Retina (tissue), 1 donor: ENCODE results near the gene CDC34.

Experiments used
- DNase-seq: peaks from one replicate; pipeline ENCODE4 v3.0.0-alpha.2; 2016

Gene CDC34

DNA sequence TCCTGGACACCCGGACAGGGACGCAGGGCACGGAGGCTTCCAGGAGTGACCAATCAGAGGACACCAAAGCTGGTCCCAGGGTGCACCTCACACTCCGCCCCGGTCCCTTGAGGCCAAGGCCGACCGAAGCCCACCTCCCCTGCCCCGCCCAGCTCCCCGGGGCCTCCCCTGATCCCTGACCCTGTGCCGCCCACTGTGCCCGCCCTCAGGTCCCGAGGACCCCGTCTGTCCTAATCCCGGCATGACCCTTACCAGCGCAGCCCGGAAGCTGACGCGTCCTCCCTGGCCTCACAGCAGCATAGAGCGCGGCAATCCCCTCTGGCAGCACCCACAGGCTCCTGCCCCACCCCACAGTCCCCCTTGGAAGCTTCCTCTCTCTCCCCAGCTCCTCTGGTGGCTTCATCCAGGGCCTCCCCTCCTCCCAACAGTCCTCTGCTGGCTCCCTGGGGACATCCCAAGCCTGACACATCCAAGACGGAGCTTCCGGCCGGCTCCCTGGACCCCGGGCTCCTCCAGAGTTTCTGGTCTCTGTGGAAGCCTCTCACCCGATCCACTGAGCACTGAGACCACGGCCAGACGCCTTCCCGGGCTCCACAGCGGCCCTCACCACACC lies 7.4 kb upstream of the CDC34 start:
- no peak for DNase-seq

GRCh38 chr19:525029-525428 lies 6.5 kb upstream of the CDC34 start:
- DNase-seq = no peak

DNA sequence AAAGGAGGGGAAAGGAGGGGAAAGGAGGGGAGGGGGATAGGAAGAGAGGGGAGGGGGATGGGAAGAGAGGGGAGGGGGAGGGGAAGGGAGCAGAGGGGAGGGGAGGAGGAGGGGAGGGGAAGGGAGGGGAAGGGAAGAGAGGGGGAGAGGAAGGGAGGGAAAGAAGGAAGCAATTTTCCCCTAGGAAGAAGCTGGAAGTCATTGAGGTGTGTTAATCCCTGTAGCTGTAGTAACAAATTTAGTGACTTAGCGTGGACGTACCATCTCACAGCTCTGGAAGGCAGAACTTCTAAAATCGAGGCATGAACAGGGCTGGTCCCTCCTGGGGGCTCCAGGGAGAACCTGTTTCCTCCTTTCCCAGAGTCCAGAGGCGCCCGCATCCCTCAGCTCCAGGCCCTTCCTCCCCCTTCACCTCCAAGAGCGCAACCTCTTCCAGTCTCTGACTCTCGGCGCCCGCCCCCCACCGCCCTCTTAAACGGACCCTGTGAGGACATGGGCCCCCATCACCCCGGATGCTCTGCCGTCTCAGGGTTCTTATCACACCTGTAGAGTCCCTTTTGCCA lies 5.6 kb upstream of the CDC34 start:
- DNase-seq = no peak

GRCh38 chr19:530134-531008 lies 1.2 kb upstream of the CDC34 start:
- DNase-seq = no peak

- peak; percentile 91 for DNase-seq
Measured at GRCh38 chr19:531009-531752, 379 bp upstream of the CDC34 start.

GRCh38 chr19:532561-533363 lies 1.2 kb downstream of the CDC34 start:
- peak; percentile 88 for DNase-seq

DNA sequence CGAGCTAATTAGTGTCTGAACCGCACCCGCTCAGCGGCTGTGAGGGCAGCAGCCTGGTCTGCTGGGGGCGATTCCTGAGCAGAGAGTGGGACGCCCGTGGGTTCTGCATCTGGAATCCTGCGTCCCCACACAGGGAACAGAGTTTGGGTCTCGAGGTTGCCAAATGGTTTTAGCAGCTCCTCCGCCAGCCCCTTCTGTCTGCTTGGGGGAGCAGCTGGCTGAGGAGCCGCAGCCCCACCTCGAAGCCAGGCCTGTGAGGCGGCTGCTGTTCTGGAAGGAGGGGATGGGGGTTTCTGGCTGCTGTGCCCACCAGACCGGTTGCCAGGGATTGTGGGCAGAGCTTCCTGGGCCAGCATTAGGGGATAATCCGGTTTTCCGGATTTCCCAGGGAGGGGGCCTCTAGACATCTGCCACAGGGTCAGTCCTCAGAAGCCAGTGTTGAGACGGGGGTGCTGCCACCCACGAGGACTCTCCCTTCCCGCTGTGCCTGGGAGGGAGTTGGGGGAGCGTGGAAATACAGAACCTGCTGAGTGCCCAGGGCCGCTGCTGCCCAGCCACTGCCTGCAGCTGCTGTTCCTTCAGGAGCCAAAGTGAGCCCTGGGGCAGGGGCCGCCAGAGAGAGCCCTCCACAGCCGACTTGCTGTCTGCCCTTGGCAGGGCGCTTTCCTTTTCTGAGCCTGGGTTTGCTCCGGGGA lies 2.0 kb downstream of the CDC34 start:
- DNase-seq = no peak

DNA sequence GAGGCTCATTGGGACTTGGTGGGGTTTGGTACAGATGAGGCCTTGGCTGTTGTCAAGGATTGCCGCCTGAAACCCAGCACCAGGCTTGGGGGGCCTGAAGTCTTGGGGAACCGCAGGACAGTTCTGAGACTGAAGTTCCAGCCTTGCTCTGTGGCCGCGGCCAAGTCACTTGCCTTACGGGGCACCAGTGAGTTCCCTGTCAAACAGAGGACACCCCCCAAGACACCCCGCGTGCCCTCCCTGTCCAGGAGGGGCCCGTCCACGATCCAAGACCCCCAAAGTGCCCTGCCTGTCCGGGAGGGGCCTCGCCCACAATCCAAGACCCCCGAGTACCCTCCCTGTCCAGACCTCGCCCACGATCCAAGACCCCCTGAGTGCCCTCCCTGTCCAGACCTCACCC lies 2.5 kb downstream of the CDC34 start:
- DNase-seq = no peak

- DNase-seq = no peak
Measured at GRCh38 chr19:535017-535835, 3.7 kb downstream of the CDC34 start.

- DNase-seq = no peak
Measured at GRCh38 chr19:536031-536880, 4.7 kb downstream of the CDC34 start.

GRCh38 chr19:536881-537404 lies 5.4 kb downstream of the CDC34 start:
- no peak for DNase-seq

DNA sequence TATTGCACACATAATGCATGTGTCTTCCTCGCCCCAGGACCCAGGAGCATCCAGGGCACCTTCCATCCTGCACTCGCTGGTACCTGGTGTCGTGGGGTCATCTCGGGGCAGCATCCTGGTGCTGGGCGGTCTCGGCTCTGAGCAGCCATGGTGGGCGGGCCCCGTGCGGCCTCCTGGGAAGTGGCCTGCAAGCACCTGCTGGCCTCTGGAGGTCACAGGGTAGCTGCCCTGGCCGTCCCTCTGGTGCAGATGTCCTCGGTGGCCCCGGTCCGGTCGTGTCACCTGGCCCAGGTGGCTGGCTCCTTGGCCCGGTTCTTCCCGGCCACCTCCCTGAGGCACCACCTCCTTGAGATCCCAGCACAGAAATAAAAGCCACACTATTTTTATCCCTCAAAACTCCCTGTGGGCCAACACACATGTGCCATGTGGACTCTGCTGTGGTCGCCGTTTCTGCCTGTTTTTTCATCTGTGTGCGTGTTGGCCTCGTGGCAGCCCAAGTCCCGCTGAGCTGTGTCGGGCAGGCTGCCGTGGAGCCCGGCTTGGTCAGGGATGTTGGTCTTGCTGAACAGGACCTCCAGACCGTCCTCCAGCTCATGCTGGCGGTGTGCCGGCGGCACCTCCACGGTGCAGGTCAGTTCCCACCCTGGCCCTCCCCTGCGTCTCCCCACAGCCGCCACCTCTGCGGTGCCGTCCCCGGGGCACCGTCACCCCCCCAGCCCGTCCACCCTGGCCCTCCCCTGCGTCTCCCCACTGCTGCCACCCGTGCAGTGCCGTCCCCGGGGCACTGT lies 7.3 kb downstream of the CDC34 start:
- no peak for DNase-seq

DNA sequence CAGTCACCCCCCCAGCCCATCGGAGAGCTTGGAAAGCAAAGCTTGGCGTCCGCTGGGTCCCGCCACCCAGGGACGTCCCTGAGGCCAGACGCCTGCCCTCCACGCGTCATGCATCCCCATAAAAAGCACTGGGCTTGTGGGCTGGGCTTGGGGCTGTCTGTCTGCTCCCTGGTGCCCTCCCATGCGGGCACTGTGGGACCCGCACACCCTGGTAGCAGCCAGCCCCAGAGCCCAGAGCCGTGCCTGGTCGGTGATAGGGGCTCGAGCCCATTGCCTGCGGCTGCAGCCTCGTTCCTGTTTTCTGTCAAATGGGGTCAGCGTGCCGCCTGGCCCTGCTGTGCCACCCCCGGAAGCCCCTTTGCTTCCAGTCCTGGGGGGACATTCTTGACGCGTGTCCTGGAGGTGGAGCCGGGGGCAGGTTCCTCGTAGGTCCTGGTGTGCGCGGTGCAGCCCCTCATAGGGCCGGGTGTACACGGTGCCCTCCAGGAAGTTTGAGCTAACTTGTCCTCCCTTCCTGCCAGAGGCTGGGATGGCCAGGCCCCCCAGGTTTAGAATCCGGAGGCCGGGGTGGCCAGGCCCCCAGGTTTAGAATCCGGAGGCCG lies 8.0 kb downstream of the CDC34 start:
- DNase-seq = no peak

DNA sequence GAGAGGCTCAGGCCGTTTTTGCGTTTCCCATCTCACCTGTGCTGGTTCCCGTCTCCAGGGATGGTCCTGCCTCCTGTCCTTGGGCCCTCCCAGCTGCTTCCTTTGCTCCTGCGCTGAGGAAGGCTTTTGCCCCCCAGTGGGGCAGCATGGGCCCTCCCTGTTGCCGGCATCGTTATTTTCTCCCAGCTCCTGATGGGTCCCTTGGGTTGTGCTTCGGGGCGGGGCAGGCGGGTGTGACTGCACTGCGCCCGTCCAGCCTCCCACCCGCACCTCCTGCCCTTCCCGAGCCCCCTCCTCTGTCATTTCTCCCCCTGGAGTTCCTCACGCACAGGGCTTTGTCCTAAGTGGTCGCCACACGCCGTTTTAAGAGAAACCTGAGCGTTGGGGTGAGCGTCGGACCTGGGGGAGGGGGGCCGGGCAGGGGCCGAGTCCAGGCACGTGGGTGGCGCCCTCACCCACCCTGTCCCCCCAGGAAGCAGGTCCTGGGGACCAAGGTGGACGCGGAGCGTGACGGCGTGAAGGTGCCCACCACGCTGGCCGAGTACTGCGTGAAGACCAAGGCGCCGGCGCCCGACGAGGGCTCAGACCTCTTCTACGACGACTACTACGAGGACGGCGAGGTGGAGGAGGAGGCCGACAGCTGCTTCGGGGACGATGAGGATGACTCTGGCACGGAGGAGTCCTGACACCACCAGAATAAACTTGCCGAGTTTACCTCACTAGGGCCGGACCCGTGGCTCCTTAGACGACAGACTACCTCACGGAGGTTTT lies 9.5 kb downstream of the CDC34 start:
- no peak for DNase-seq

DNA sequence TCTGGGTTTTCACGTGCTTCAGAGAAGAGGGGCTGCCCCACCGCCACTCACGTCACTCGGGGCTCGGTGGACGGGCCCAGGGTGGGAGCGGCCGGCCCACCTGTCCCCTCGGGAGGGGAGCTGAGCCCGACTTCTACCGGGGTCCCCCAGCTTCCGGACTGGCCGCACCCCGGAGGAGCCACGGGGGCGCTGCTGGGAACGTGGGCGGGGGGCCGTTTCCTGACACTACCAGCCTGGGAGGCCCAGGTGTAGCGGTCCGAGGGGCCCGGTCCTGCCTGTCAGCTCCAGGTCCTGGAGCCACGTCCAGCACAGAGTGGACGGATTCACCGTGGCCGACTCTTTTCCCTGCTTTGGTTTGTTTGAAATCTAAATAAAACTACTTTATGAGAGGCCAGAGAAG lies 10.1 kb downstream of the CDC34 start:
- no peak for DNase-seq

- no peak for DNase-seq
Measured at GRCh38 chr19:542173-542866, 10.8 kb downstream of the CDC34 start.
